GM12878 (cell line): ENCODE data around the gene RPS16. TPM values are rescaled to one million over a fixed set of nuclear protein-coding genes. Genes with fewer than 3 reads are reported as not detected.

ENCODE experiments used
- ATAC-seq: fragments of 200-7000 bp; cut with Tn5 transposase; 3 replicates; pipeline ENCODE4 v1.9.1; 2020; ENCODE audit warnings: mild to moderate bottlenecking, moderate library complexity
- BruUV-seq: library from RNA; stranded (reverse); fragments of 400-500 nt; replicated peaks from 2 replicates; lab custom pipeline; 2021; lab: Mats Ljungman, UMichigan
- CTCF ChIA-PET: fragments of 300-600 bp; sonication (Branson Sonifier 250); formaldehyde crosslinking; extraction: SDS; loops from one replicate; lab custom pipeline; 2021; ENCODE audit warnings: inconsistent platforms; lab: Yijun Ruan, JAX
- POLR2A ChIA-PET: fragments of 350-600 bp; formaldehyde crosslinking; extraction: SDS; loops from one replicate; lab custom pipeline; 2021; ENCODE audit warnings: inconsistent platforms; lab: Charles Lee
- RAD21 ChIA-PET: fragments of 300-600 bp; sonication (Branson Sonifier 250); formaldehyde crosslinking; loops from one replicate; lab custom pipeline; 2023; ENCODE audit warnings: antibody characterized with exemption; ENCODE audit not compliant: unreplicated experiment; lab: Charles Lee
- SMC1A ChIA-PET: fragments of 300-600 bp; sonication (Branson Sonifier 250); formaldehyde crosslinking; loops from one replicate; lab custom pipeline; 2023; ENCODE audit not compliant: unreplicated experiment, uncharacterized antibody; lab: Charles Lee
- DNase-seq: peaks from one replicate; pipeline ENCODE4 v3.0.0-alpha.2; 2011; ENCODE audit warnings: low read depth, low spot score
- FAIRE-seq: peaks from 3 replicates; lab custom pipeline; 2011; peaks lifted over from hg19 to GRCh38; lab: Jason Lieb, UNC
- H2AFZ ChIP-seq: 2 replicates; pipeline ENCODE4 v1.6.0; 2011; ENCODE audit warnings: low read depth, low read length, control low read depth; ENCODE audit not compliant: control insufficient read depth
- H3K27ac ChIP-seq: 2 replicates; pipeline ENCODE4 v1.5.1; 2011; ENCODE audit warnings: control low read depth; ENCODE audit not compliant: control insufficient read depth, insufficient read depth
- H3K27me3 ChIP-seq, 2 experiments: replicated peaks in 1 of 2; 2 replicates each; pipeline versions ENCODE4 v1.6.0 to v1.6.1; 2011; ENCODE audit warnings: low read length in 1 of 2; ENCODE audit not compliant: control insufficient read depth in 2 of 2, insufficient read depth in 2 of 2
- H3K36me3 ChIP-seq, 2 experiments: 2 replicates each; pipeline ENCODE4 v1.5.1; 2011; ENCODE audit warnings: low read length in 1 of 2; ENCODE audit not compliant: control insufficient read depth in 2 of 2, insufficient read depth in 2 of 2
- H3K4me1 ChIP-seq: 2 replicates; pipeline ENCODE4 v1.6.1; 2011; ENCODE audit warnings: mild to moderate bottlenecking, low read length, moderate library complexity, mixed read lengths; ENCODE audit not compliant: control insufficient read depth, insufficient read depth
- H3K4me2 ChIP-seq: 2 replicates; pipeline ENCODE4 v1.6.0; 2011; ENCODE audit warnings: control low read depth; ENCODE audit not compliant: control insufficient read depth, insufficient read depth
- H3K4me3 ChIP-seq: fragments of 200-600 bp; sonication (generic); 2 replicates; pipeline ENCODE4 v1.5.1; 2016
- H3K79me2 ChIP-seq: 2 replicates; pipeline ENCODE4 v1.6.0; 2011; ENCODE audit warnings: low read length; ENCODE audit not compliant: control insufficient read depth, insufficient read depth
- H3K9ac ChIP-seq: 2 replicates; pipeline ENCODE4 v1.8.0; 2011; ENCODE audit warnings: low read length, control low read depth, mixed read lengths; ENCODE audit not compliant: control insufficient read depth, insufficient read depth
- H3K9me3 ChIP-seq: replicated peaks from 3 replicates; pipeline ENCODE4 v1.5.1; 2011; ENCODE audit warnings: mild to moderate bottlenecking, low read length; ENCODE audit not compliant: control insufficient read depth, insufficient read depth
- H4K20me1 ChIP-seq: 2 replicates; pipeline ENCODE4 v1.6.0; 2011; ENCODE audit not compliant: control insufficient read depth, insufficient read depth
- CBX3 ChIP-seq: fragments of 200-600 bp; sonication (generic); IDR thresholded peaks from 2 replicates; pipeline ENCODE4 v1.6.1; 2016; ENCODE audit warnings: low read depth, borderline replicate concordance
- POLR2A ChIP-seq: IDR thresholded peaks from 2 replicates; pipeline ENCODE4 v1.6.1; 2011; ENCODE audit warnings: low read depth, mild to moderate bottlenecking, low read length
- SMAD1 ChIP-seq: fragments of 450-650 bp; IDR thresholded peaks from 2 replicates; pipeline ENCODE4 v1.6.1; 2018; ENCODE audit warnings: mild to moderate bottlenecking, low read depth; ENCODE audit not compliant: partially characterized antibody
- WGBS: methylation state at CpG from one replicate; pipeline ENCODE4 v1.1.6; 2016; ENCODE audit warnings: low lambda C conversion rate; ENCODE audit not compliant: insufficient replicate concordance, insufficient coverage; ENCODE audit errors: missing lambda C conversion rate; 5-methylcytosine and 5-hydroxymethylcytosine counted together
- in situ Hi-C: fragments of 300-500 bp; cut with MboI; formaldehyde crosslinking; loops from 9 replicates; pipeline ENCODE4 v1.14.3; 2018; ENCODE audit warnings: mixed read lengths
- intact Hi-C: fragments of 100-400 bp; cut with micrococcal nuclease; formaldehyde crosslinking; loops from one replicate; pipeline ENCODE4 v1.14.2; 2022; ENCODE audit not compliant: unreplicated experiment
- microRNA-seq: library from miRNA; unstranded; fragments of <30 nt; microRNA quantifications from one replicate; pipeline ENCODE4, GENCODE V29; 2018
- polyA plus RNA-seq, 11 experiments: library from polyadenylated mRNA; depleted of rRNA in 4 of 11; unstranded in 6 of 11; stranded (reverse) in 5 of 11; fragments of >200 nt; fragmentation: Nextera tagmentation in 4 of 11; fragmentation: Illumina TruSeq in 1 of 11; extraction: Ambion mirVana in 4 of 11; extraction: Trizol in 1 of 11; gene quantifications; 1 replicate in 1 of 11; 2 replicates in 10 of 11; pipeline versions ENCODE4 v1.2.1 to v1.2.3, GENCODE V29; 2011 to 2016; ENCODE audit warnings: inconsistent platforms in 2 of 11, missing spikeins in 2 of 11, low read depth in 1 of 11
- small RNA-seq: library from RNA; depleted of rRNA; stranded (forward); fragments of <200 nt; gene quantifications from one replicate; pipeline ENCODE3, GENCODE V24; 2014
- total RNA-seq, 4 experiments: library from RNA; depleted of rRNA in 3 of 4; stranded (reverse); fragments of >200 nt in 3 of 4; fragmentation: Illumina TruSeq in 1 of 4; extraction: Trizol in 1 of 4; gene quantifications; 2 replicates each; pipeline versions ENCODE4 v1.2.1 to v1.2.3, GENCODE V29; 2013 to 2021

Gene RPS16
- total and polyA plus RNA-seq, 10 of the 15 experiments (the other 5 are each of a cell fraction or from before 2014, with no cell fraction given): 148 to 4,810 (median 2,343) TPM

DNA sequence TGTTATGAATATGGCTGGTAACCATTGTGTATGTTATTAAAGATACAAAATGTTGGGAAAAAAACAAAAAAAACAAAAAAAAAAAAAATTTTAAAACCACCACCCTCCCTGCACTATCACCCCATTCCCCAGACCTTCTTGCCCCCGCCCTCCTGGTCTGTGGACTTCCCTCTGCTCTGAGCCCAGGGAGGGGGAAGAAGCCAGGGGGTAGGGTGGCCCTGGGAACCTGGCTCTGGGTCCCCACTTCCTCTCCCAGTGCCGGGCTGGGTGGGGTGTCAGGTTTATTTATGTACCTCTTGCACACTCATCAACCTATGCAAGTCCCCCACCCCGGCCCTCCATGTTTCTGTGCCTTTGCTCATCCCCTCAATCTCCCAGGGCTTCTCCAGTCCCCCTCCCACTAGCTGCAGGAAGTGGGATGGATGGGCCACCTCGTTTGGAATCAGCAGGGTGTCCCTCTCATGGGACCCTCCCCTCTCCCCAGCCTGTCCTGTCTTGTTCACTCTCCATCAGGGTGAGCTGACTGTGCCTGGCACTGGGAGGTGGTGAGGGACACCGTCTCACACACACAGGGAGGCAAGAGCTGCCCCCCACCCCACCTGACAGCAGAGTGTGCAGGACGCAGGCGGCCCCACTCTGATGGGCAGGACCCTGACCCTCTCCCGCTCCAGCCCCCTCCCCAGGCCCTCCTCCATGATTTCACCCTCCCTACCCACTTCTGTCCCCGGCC is 50.7 kb downstream of the RPS16 start:
- Histone ChIP-seq H3K27ac (no peak overlapping the region), H2AFZ (no peak overlapping the region), H3K4me2 (no peak overlapping the region), H4K20me1 (no peaks in the 10 kb centered on the region), H3K36me3 (peaks cover 5 to 21% of the 10 kb centered on the region in 2 experiments), H3K79me2 (peaks cover 6% of the 10 kb centered on the region), H3K4me1 (peaks cover 6% of the 10 kb centered on the region), H3K27me3 (no peaks in the 10 kb centered on the region), H3K9me3 (no peaks in the 10 kb centered on the region), H3K4me3 (no peak overlapping the region), H3K9ac (no peak overlapping the region)
- ChIA-PET CTCF (no interaction called here), SMC1A (no interaction called here), POLR2A (no interaction called here), RAD21 (no interaction called here)
- no peak for DNase-seq
- TF ChIP-seq CBX3: no peak
- TF ChIP-seq POLR2A: peak; percentile 53
- TF ChIP-seq SMAD1: no peak
- in situ Hi-C loops (no loop called here), intact Hi-C loops (no loop called here)
- 62% methylated on average over 8 of the region's 9 CpGs for WGBS
- ATAC-seq: no peak; the same call in 2 of the 3 replicates
- no TSS peak for BruUV-seq
- FAIRE-seq: no peak

Small RNA genes lying within 50 kb of the gene (microRNA-seq; reads per million reads assigned to microRNA genes)
- 0.94 reads per million for gene MIR4530

Small RNA genes lying within 50 kb of the gene (small RNA-seq; reads per million reads assigned to genes)
- gene MIR4530: 0.20 reads per million

Other genes starting within 250 kb of the RPS16 start
Only the 7 nearest of the 21 such genes appear.
- gene PAF1, start 44.8 kb downstream of the RPS16 start, total RNA-seq (2014; rRNA removed): 35.9 and 40.0 TPM in 2 replicates
- gene PAF1, start 44.8 kb downstream of the RPS16 start, total RNA-seq (2014; rRNA removed; fragmentation: Illumina TruSeq; extraction: Trizol): 26.2 and 32.2 TPM in 2 replicates
- 33.8 and 34.8 TPM in 2 replicates for gene PAF1, start 44.8 kb downstream of the RPS16 start, total RNA-seq (2021)
- gene PAF1, start 44.8 kb downstream of the RPS16 start, polyA plus RNA-seq (2011; rRNA removed): 34.2 and 44.6 TPM in 2 replicates
- 38.3 and 44.2 TPM in 2 replicates for gene PAF1, start 44.8 kb downstream of the RPS16 start, polyA plus RNA-seq (2014; fragmentation: Illumina TruSeq; extraction: Trizol)
- 1 to 10 TPM; 1.7 to 3.7 TPM for gene PAF1, start 44.8 kb downstream of the RPS16 start, polyA plus RNA-seq (2014; fragmentation: Nextera tagmentation; extraction: Ambion mirVana)
- 39.2 and 41.8 TPM in 2 replicates for gene PAF1, start 44.8 kb downstream of the RPS16 start, polyA plus RNA-seq (2014; rRNA removed)
- 10 to 100 TPM; 39.3 to 45.8 TPM for gene PAF1, start 44.8 kb downstream of the RPS16 start, polyA plus RNA-seq (2016; fragmentation: Nextera tagmentation; extraction: Ambion mirVana)
- 22.6 and 22.7 TPM in 2 replicates for gene MED29, start 44.6 kb downstream of the RPS16 start, total RNA-seq (2014; rRNA removed)
- 12.8 and 14.5 TPM in 2 replicates for gene MED29, start 44.6 kb downstream of the RPS16 start, total RNA-seq (2014; rRNA removed; fragmentation: Illumina TruSeq; extraction: Trizol)
- gene MED29, start 44.6 kb downstream of the RPS16 start, total RNA-seq (2021): 26.2 and 28.0 TPM in 2 replicates
- 13.9 and 19.5 TPM in 2 replicates for gene MED29, start 44.6 kb downstream of the RPS16 start, polyA plus RNA-seq (2011; rRNA removed)
- 16.7 and 23.0 TPM in 2 replicates for gene MED29, start 44.6 kb downstream of the RPS16 start, polyA plus RNA-seq (2014; fragmentation: Illumina TruSeq; extraction: Trizol)
- 1 to 10 TPM; 3.2 to 5.1 TPM for gene MED29, start 44.6 kb downstream of the RPS16 start, polyA plus RNA-seq (2014; fragmentation: Nextera tagmentation; extraction: Ambion mirVana)
- 24.4 and 26.4 TPM in 2 replicates for gene MED29, start 44.6 kb downstream of the RPS16 start, polyA plus RNA-seq (2014; rRNA removed)
- gene MED29, start 44.6 kb downstream of the RPS16 start, polyA plus RNA-seq (2016; fragmentation: Nextera tagmentation; extraction: Ambion mirVana): 10 to 100 TPM; 31.9 to 36.6 TPM
- 10.1 and 11.9 TPM in 2 replicates for gene ZFP36, start 29.1 kb downstream of the RPS16 start, total RNA-seq (2014; rRNA removed)
- gene ZFP36, start 29.1 kb downstream of the RPS16 start, total RNA-seq (2014; rRNA removed; fragmentation: Illumina TruSeq; extraction: Trizol): 10.0 and 10.1 TPM in 2 replicates
- gene ZFP36, start 29.1 kb downstream of the RPS16 start, total RNA-seq (2021): 50.1 and 55.0 TPM in 2 replicates
- 2.9 and 5.3 TPM in 2 replicates for gene ZFP36, start 29.1 kb downstream of the RPS16 start, polyA plus RNA-seq (2011; rRNA removed)
- 24.3 and 30.2 TPM in 2 replicates for gene ZFP36, start 29.1 kb downstream of the RPS16 start, polyA plus RNA-seq (2014; fragmentation: Illumina TruSeq; extraction: Trizol)
- 1 to 10 TPM; 5.3 to 7.8 TPM for gene ZFP36, start 29.1 kb downstream of the RPS16 start, polyA plus RNA-seq (2014; fragmentation: Nextera tagmentation; extraction: Ambion mirVana)
- gene ZFP36, start 29.1 kb downstream of the RPS16 start, polyA plus RNA-seq (2014; rRNA removed): 31.3 and 31.6 TPM in 2 replicates
- 10 to 100 TPM; 39.7 to 43.7 TPM for gene ZFP36, start 29.1 kb downstream of the RPS16 start, polyA plus RNA-seq (2016; fragmentation: Nextera tagmentation; extraction: Ambion mirVana)
- 13.4 and 18.1 TPM in 2 replicates for gene PLEKHG2, start 23.3 kb downstream of the RPS16 start, total RNA-seq (2014; rRNA removed)
- gene PLEKHG2, start 23.3 kb downstream of the RPS16 start, total RNA-seq (2014; rRNA removed; fragmentation: Illumina TruSeq; extraction: Trizol): 12.1 and 13.6 TPM in 2 replicates
- gene PLEKHG2, start 23.3 kb downstream of the RPS16 start, total RNA-seq (2021): 56.6 and 62.5 TPM in 2 replicates
- gene PLEKHG2, start 23.3 kb downstream of the RPS16 start, polyA plus RNA-seq (2011; rRNA removed): 6.3 and 10.4 TPM in 2 replicates
- gene PLEKHG2, start 23.3 kb downstream of the RPS16 start, polyA plus RNA-seq (2014; fragmentation: Illumina TruSeq; extraction: Trizol): 17.1 and 114 TPM in 2 replicates
- gene PLEKHG2, start 23.3 kb downstream of the RPS16 start, polyA plus RNA-seq (2014; fragmentation: Nextera tagmentation; extraction: Ambion mirVana): 1 to 10 TPM; 3.0 to 7.2 TPM
- 25.2 and 31.8 TPM in 2 replicates for gene PLEKHG2, start 23.3 kb downstream of the RPS16 start, polyA plus RNA-seq (2014; rRNA removed)
- 10 to 100 TPM; 17.3 to 18.1 TPM for gene PLEKHG2, start 23.3 kb downstream of the RPS16 start, polyA plus RNA-seq (2016; fragmentation: Nextera tagmentation; extraction: Ambion mirVana)
- 87.8 and 93.6 TPM in 2 replicates for gene SUPT5H, start 9.6 kb upstream of the RPS16 start, total RNA-seq (2014; rRNA removed)
- 48.9 and 51.5 TPM in 2 replicates for gene SUPT5H, start 9.6 kb upstream of the RPS16 start, total RNA-seq (2014; rRNA removed; fragmentation: Illumina TruSeq; extraction: Trizol)
- gene SUPT5H, start 9.6 kb upstream of the RPS16 start, total RNA-seq (2021): 119 and 138 TPM in 2 replicates
- gene SUPT5H, start 9.6 kb upstream of the RPS16 start, polyA plus RNA-seq (2011; rRNA removed): 43.2 and 64.5 TPM in 2 replicates
- 58.7 and 88.1 TPM in 2 replicates for gene SUPT5H, start 9.6 kb upstream of the RPS16 start, polyA plus RNA-seq (2014; fragmentation: Illumina TruSeq; extraction: Trizol)
- 10 to 100 TPM; 27.2 to 75.0 TPM for gene SUPT5H, start 9.6 kb upstream of the RPS16 start, polyA plus RNA-seq (2014; fragmentation: Nextera tagmentation; extraction: Ambion mirVana)
- gene SUPT5H, start 9.6 kb upstream of the RPS16 start, polyA plus RNA-seq (2014; rRNA removed): 79.1 and 87.0 TPM in 2 replicates
- gene SUPT5H, start 9.6 kb upstream of the RPS16 start, polyA plus RNA-seq (2016; fragmentation: Nextera tagmentation; extraction: Ambion mirVana): 100 to 1,000 TPM; 188 to 194 TPM
- 106 and 113 TPM in 2 replicates for gene TIMM50, start 44.9 kb upstream of the RPS16 start, total RNA-seq (2014; rRNA removed)
- 55.9 and 59.3 TPM in 2 replicates for gene TIMM50, start 44.9 kb upstream of the RPS16 start, total RNA-seq (2014; rRNA removed; fragmentation: Illumina TruSeq; extraction: Trizol)
- 92.0 and 95.5 TPM in 2 replicates for gene TIMM50, start 44.9 kb upstream of the RPS16 start, total RNA-seq (2021)
- 93.2 and 106 TPM in 2 replicates for gene TIMM50, start 44.9 kb upstream of the RPS16 start, polyA plus RNA-seq (2011; rRNA removed)
- 43.7 and 68.4 TPM in 2 replicates for gene TIMM50, start 44.9 kb upstream of the RPS16 start, polyA plus RNA-seq (2014; fragmentation: Illumina TruSeq; extraction: Trizol)
- gene TIMM50, start 44.9 kb upstream of the RPS16 start, polyA plus RNA-seq (2014; fragmentation: Nextera tagmentation; extraction: Ambion mirVana): 10 to 100 TPM; 15.6 to 34.7 TPM
- 109 and 112 TPM in 2 replicates for gene TIMM50, start 44.9 kb upstream of the RPS16 start, polyA plus RNA-seq (2014; rRNA removed)
- 100 to 1,000 TPM; 133 to 146 TPM for gene TIMM50, start 44.9 kb upstream of the RPS16 start, polyA plus RNA-seq (2016; fragmentation: Nextera tagmentation; extraction: Ambion mirVana)
- 1.5 and 2.0 TPM in 2 replicates for gene DLL3, start 63.0 kb upstream of the RPS16 start, total RNA-seq (2014; rRNA removed)
- 0.36 and 0.41 TPM in 2 replicates for gene DLL3, start 63.0 kb upstream of the RPS16 start, total RNA-seq (2014; rRNA removed; fragmentation: Illumina TruSeq; extraction: Trizol)
- 0.93 and 1.3 TPM in 2 replicates for gene DLL3, start 63.0 kb upstream of the RPS16 start, total RNA-seq (2021)
- gene DLL3, start 63.0 kb upstream of the RPS16 start, polyA plus RNA-seq (2011; rRNA removed): 0.58 and 0.64 TPM in 2 replicates
- 0.06 and 0.22 TPM in 2 replicates for gene DLL3, start 63.0 kb upstream of the RPS16 start, polyA plus RNA-seq (2014; fragmentation: Illumina TruSeq; extraction: Trizol)
- under 1 TPM; 0.18 to 0.57 TPM for gene DLL3, start 63.0 kb upstream of the RPS16 start, polyA plus RNA-seq (2014; fragmentation: Nextera tagmentation; extraction: Ambion mirVana)
- gene DLL3, start 63.0 kb upstream of the RPS16 start, polyA plus RNA-seq (2014; rRNA removed): 1.5 and 1.9 TPM in 2 replicates
- gene DLL3, start 63.0 kb upstream of the RPS16 start, polyA plus RNA-seq (2016; fragmentation: Nextera tagmentation; extraction: Ambion mirVana): 1 to 10 TPM; 1.4 to 1.6 TPM